Epithelial cell of esophagus (primary cell): ENCODE measurements around the gene MYH7B.

ENCODE experiments used
- DNase-seq: peaks from one replicate; pipeline ENCODE4 v3.0.0; 2010; ENCODE audit warnings: low read depth
- H3K4me3 ChIP-seq: 2 replicates; pipeline ENCODE4 v1.5.1; 2011; ENCODE audit warnings: mild to moderate bottlenecking, low read length, control low read depth
- TF ChIP-seq, protein P1 (sequence below): IDR thresholded peaks from 2 replicates; pipeline ENCODE4 v1.5.1; 2011; ENCODE audit warnings: low read depth, mild to moderate bottlenecking, low read length, control low read depth, inconsistent platforms; ENCODE audit not compliant: insufficient read depth; ENCODE audit errors: missing control alignments

The MYH7B gene

DNA sequence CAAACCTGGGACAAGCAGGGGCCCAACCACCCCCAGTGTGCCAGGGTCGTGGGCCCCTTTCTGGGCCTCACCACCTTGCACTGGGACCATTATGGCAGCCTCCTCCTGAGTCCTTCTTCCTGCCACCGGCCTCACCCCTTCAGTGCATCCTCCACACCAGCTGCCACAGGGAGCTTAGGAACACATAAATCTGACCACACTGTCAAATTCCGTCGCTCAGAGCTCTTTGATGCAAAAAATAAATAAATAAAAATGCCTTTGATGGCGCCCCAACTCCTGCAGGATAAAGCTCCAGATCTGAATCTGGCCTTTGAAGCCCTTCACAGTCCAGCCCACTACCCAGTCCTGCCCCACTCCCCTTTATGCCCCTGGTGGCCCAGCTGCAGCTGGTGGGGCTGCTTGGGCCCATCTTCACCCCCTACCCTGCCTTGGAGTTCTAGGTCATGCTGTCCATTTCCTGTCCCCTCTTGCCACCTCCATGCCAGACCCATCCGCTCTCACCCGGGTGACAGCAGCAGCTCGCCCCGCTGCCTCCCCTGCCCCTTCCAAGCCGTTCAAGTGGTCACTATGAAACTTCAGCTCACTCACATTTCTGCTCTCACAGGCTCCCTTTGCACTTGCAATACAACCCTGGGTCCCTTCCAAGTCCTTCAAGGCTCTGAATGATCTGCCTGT, 16.0 kb downstream of the MYH7B start:
- TF ChIP-seq, protein P1, sequence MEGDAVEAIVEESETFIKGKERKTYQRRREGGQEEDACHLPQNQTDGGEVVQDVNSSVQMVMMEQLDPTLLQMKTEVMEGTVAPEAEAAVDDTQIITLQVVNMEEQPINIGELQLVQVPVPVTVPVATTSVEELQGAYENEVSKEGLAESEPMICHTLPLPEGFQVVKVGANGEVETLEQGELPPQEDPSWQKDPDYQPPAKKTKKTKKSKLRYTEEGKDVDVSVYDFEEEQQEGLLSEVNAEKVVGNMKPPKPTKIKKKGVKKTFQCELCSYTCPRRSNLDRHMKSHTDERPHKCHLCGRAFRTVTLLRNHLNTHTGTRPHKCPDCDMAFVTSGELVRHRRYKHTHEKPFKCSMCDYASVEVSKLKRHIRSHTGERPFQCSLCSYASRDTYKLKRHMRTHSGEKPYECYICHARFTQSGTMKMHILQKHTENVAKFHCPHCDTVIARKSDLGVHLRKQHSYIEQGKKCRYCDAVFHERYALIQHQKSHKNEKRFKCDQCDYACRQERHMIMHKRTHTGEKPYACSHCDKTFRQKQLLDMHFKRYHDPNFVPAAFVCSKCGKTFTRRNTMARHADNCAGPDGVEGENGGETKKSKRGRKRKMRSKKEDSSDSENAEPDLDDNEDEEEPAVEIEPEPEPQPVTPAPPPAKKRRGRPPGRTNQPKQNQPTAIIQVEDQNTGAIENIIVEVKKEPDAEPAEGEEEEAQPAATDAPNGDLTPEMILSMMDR, result no peak
- no peak for DNase-seq
- no peak overlapping the region for H3K4me3 ChIP-seq

DNA sequence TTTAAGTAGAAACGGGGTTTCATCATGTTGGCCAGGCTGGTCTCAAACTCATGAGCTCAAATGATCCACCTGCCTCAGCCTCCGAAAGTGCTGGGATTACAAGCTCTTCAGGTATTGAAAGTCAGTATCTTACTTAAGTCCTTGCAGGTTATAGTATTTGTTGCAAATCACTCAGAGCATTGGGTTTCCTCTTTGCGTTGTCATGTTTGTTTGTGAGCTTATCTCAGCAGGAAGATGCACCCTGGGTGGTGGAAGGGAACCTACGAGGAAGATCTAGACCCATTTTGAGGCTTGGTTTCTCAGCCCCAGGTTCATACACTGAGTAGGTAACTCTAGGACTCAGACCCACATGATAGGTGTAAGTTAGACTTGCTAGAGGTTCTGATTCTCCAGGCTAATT, 18.6 kb downstream of the MYH7B start:
- TF ChIP-seq, protein P1, result no peak
- H3K4me3 ChIP-seq, result no peak overlapping the region
- no peak for DNase-seq

DNA sequence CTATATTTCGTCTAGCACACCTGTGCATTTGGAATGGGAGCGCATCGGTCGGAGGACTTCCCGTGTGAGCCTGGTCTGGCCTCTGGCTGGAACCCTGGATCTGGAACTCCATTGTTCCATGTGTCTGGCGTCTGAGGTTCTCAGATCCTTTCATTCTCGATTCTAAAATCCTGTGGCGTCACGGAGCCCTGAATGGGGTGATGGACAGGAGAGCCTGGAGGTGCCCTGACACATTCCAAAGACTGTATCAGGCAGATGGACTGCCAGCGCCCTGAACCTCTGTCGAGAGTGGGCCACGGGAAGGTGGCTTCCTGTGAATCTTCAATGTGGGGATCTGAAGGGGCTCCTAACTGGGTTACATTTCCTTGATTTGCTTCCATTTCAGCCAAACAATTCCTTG, 20.6 kb downstream of the MYH7B start:
- H3K4me3 ChIP-seq, result no peak overlapping the region
- TF ChIP-seq, protein P1, result no peak
- DNase-seq, result no peak

DNA sequence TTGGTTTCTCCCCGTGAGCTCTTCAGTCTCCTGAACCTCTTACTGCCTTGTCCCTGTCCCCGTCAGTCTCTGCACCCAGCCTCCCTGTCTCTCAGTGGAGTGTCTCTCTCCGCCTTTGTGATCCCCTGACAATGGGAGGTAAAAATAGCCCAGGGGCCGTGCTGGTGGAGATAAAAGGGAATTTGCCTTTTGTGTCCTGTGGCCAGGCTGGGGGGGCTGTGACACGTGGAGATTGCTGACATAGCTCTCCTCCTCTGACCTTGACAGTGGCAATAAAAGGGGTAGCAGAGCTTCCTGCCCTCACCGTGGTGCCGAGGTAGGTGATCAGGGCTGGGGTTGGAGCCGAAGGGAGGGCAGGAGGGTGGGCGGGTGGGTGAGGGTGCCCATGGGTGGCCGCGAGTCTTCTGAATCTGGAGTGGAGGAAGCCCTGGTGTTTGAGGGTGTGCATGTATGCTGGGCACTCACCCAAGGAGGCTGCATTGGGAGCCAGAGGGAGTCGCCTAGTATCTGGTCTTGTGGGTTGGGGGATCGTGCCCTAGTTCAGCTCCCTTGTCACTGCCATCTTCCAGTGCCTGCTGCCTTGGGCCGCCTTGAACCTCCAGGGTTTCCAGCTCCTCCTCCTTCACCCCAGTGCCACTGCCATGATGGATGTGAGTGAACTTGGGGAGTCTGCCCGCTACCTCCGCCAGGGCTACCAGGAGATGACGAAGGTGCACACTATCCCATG, 21.9 kb downstream of the MYH7B start:
- no peak overlapping the region for H3K4me3 ChIP-seq
- no peak for DNase-seq
- TF ChIP-seq, protein P1, result no peak

DNA sequence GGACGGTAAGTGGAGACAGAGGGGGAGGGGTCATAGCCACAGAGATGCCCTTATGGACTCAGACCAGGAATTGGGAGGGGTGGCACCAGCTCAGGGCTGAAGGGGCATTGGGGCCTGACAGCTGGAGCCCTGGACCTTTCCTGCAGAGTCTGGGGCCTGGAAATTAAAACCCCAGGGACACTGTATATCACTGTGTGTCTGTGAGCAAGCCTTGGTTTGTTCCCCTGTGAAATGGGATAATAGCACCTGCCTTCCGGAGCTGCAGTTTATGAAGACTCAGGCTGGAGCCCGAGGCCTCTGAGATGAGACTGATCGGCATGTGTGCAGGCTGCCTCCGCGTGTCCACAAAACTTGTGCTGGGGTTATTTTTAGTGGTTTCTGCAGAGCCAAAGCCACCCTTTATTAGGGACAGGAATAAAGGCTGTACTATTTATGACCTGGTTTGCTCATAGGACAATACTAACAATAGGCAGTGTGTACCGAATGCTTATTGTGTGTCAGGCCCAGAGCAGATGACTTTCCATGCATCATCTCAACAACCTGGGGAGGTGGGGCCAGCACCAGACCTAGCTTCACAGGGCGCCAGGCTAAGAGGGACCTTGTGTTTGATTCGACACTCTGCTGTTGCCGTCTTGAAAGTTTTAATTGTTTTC, 22.6 kb downstream of the MYH7B start:
- TF ChIP-seq, protein P1, result no peak
- no peak overlapping the region for H3K4me3 ChIP-seq
- no peak for DNase-seq

DNA sequence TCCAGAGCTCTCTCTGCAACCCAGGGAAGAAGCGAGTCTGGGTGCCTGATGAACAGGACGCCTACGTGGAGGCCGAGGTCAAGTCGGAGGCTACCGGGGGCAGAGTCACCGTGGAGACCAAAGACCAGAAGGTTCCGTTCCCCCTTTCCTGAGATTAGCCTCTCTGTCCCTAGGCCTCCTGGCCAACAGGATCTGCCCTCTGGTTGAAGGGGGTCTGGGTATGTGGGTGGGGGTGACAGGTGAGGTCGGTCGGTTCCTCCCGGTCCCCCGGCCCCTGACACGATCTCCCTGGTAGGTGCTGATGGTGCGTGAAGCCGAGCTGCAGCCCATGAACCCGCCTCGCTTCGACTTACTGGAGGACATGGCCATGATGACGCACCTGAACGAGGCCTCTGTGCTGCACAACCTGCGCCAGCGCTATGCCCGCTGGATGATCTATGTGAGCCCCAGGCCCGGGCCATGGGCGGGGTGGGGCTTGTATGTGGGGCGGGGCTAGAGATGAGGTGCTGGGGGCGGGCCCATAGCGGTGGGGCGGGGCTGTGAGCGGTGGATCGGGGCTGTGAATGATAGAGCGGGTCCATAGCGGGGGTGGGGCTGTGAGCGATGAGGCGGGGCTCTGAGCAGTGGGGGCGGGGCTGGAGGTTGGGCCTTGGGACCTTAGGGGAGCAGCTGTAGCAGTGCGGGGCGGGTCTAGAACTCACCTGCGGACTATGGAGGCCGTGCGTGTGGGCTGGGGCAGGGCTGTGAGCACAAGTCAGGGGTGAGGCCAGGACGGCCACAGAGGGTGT, 23.9 kb downstream of the MYH7B start:
- no peak for DNase-seq
- H3K4me3 ChIP-seq, result no peak overlapping the region
- TF ChIP-seq, protein P1, result no peak
